ENCODE measurements around the gene LEMD3.

DNA sequence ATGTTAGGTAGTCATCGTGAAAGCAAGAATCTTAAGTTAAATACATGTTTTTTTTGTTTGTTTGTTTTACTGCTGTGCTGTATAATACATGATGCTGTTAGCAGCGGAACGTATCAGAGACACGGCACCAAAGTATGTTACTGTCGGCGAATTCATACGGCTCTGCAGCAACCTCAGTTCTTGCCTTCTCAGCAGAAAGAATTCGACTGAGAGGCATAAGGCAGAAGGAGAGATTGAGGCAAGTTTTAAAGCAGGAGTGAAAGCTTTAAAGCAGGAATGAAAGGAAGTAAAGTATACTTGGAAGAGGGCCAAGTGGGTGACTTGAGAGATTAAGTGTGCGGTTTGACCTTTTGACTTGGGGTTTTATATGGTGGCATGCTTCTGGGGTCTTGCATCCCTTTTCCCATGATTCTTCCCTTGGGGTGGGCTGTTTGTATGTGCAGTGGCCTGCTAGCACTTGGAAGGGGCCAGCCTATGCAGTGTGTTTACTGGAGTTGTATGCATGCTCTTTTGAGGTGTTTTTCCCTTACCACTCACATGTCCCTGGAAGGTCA lies 23.7 kb downstream of the LEMD3 start:
- TF ChIP-seq RBAK (tag by site-specific recombination; IDR thresholded peaks at IDR 0.05): no peak
- TF ChIP-seq, protein P1, sequence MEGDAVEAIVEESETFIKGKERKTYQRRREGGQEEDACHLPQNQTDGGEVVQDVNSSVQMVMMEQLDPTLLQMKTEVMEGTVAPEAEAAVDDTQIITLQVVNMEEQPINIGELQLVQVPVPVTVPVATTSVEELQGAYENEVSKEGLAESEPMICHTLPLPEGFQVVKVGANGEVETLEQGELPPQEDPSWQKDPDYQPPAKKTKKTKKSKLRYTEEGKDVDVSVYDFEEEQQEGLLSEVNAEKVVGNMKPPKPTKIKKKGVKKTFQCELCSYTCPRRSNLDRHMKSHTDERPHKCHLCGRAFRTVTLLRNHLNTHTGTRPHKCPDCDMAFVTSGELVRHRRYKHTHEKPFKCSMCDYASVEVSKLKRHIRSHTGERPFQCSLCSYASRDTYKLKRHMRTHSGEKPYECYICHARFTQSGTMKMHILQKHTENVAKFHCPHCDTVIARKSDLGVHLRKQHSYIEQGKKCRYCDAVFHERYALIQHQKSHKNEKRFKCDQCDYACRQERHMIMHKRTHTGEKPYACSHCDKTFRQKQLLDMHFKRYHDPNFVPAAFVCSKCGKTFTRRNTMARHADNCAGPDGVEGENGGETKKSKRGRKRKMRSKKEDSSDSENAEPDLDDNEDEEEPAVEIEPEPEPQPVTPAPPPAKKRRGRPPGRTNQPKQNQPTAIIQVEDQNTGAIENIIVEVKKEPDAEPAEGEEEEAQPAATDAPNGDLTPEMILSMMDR (tag by site-specific recombination; IDR thresholded peaks at IDR 0.05): no peak
- TF ChIP-seq ZNF140 (tag by site-specific recombination; IDR thresholded peaks at IDR 0.05): no peak
- no peak for TF ChIP-seq ZNF707 (tag by site-specific recombination; IDR thresholded peaks at IDR 0.05)

All from HEK293 (cell line).